A549 (cell line): ENCODE results near the gene ZFHX3. TPM values are rescaled to one million over a fixed set of nuclear protein-coding genes. Genes with fewer than 3 reads are reported as not detected.

Source experiments
- ATAC-seq, 2 experiments: fragments of 200-7000 bp in 1 of 2; fragments of >200 bp in 1 of 2; cut with Nextera tagmentation in 1 of 2; cut with Tn5 transposase in 1 of 2; 3 replicates each; pipeline versions ENCODE4 v1.8.0 to v1.9.1; 2018 to 2020; ENCODE audit warnings: mild to moderate bottlenecking in 1 of 2, moderate library complexity in 1 of 2
- CTCF ChIA-PET: fragments of 300-600 bp; sonication (Branson Sonifier 250); formaldehyde crosslinking; extraction: SDS; loops from one replicate; lab custom pipeline; 2021; ENCODE audit warnings: antibody characterized with exemption, inconsistent platforms; lab: Yijun Ruan, JAX
- POLR2A ChIA-PET: fragments of 350-600 bp; formaldehyde crosslinking; extraction: SDS; loops from one replicate; lab custom pipeline; 2021; ENCODE audit warnings: antibody characterized with exemption, inconsistent platforms; lab: Yijun Ruan, JAX
- DNase-seq, 2 experiments: peaks; one replicate each; pipeline versions ENCODE4 v3.0.0 to v3.0.0-alpha.2; 2011 to 2016; ENCODE audit warnings: low read depth in 1 of 2, low spot score in 1 of 2
- FAIRE-seq: peaks from 2 replicates; lab custom pipeline; 2011; peaks lifted over from hg19 to GRCh38; lab: Jason Lieb, UNC
- H3K27ac ChIP-seq, 2 experiments: fragments of >200 bp; sonication (Bioruptor Twin); formaldehyde crosslinking; 3 replicates each; pipeline ENCODE4 v1.5.1; 2016 to 2017
- H3K4me1 ChIP-seq: fragments of >200 bp; sonication (Bioruptor Twin); formaldehyde crosslinking; 3 replicates; pipeline ENCODE4 v1.6.1; 2016
- H3K4me2 ChIP-seq: fragments of >200 bp; sonication (Bioruptor Twin); formaldehyde crosslinking; 3 replicates; pipeline ENCODE4 v1.6.1; 2016
- H3K4me3 ChIP-seq: fragments of >200 bp; sonication (Bioruptor Twin); formaldehyde crosslinking; 3 replicates; pipeline ENCODE4 v1.5.1; 2016
- H3K9me3 ChIP-seq: fragments of >200 bp; sonication (Bioruptor Twin); formaldehyde crosslinking; 3 replicates; pipeline ENCODE4 v1.6.1; 2016
- ATOH8 ChIP-seq: fragments of 250-450 bp; sonication (Bioruptor Pico); IDR thresholded peaks from 2 replicates; pipeline ENCODE4 v1.5.0; 2020; ENCODE audit warnings: low read depth, mild to moderate bottlenecking, moderate library complexity
- CBX2 ChIP-seq: fragments of 200-600 bp; sonication (generic); IDR thresholded peaks from 2 replicates; pipeline ENCODE4 v1.6.1; 2016; ENCODE audit warnings: low read depth, mild to moderate bottlenecking, borderline replicate concordance
- CBX8 ChIP-seq: fragments of 200-600 bp; sonication (generic); IDR thresholded peaks from 2 replicates; pipeline ENCODE4 v1.6.1; 2016
- CHD2 ChIP-seq: fragments of 150-350 bp; IDR thresholded peaks from 2 replicates; pipeline ENCODE4 v1.6.1; 2014; ENCODE audit warnings: low read length; ENCODE audit not compliant: partially characterized antibody
- EHF ChIP-seq: fragments of 250-450 bp; sonication (Bioruptor Pico); IDR thresholded peaks from 2 replicates; pipeline ENCODE4 v1.5.0; 2020; ENCODE audit warnings: mild to moderate bottlenecking
- EHMT2 ChIP-seq: fragments of 200-600 bp; sonication (generic); IDR thresholded peaks from 2 replicates; pipeline ENCODE4 v1.6.1; 2016; ENCODE audit warnings: antibody characterized with exemption, low read depth, mild to moderate bottlenecking, moderate library complexity
- ELK1 ChIP-seq: fragments of 150-350 bp; IDR thresholded peaks from 2 replicates; pipeline ENCODE4 v1.6.1; 2014; ENCODE audit warnings: low read depth, mild to moderate bottlenecking, low read length
- EP300 ChIP-seq, 2 experiments: fragments of >200 bp; sonication (Bioruptor Twin); formaldehyde crosslinking; IDR thresholded peaks; 2 replicates in 1 of 2; 3 replicates in 1 of 2; pipeline ENCODE4 v1.6.1; 2016 to 2017
- FOSB ChIP-seq: fragments of 250-450 bp; sonication (Bioruptor Pico); IDR thresholded peaks from 2 replicates; pipeline ENCODE4 v1.5.0; 2020; ENCODE audit warnings: mild to moderate bottlenecking, moderate library complexity
- HDAC2 ChIP-seq: fragments of 200-600 bp; sonication (generic); IDR thresholded peaks from 2 replicates; pipeline ENCODE4 v1.6.1; 2016
- HES2 ChIP-seq: fragments of >200 bp; sonication (Bioruptor Twin); formaldehyde crosslinking; IDR thresholded peaks from 2 replicates; pipeline ENCODE4 v1.6.1; 2016
- HOXA7 ChIP-seq: fragments of 250-450 bp; sonication (Bioruptor Pico); IDR thresholded peaks from 2 replicates; pipeline ENCODE4 v1.5.0; 2020; ENCODE audit warnings: mild to moderate bottlenecking, moderate library complexity
- HOXB5 ChIP-seq: fragments of 250-450 bp; sonication (Bioruptor Pico); IDR thresholded peaks from 2 replicates; pipeline ENCODE4 v1.5.0; 2020; ENCODE audit warnings: mild to moderate bottlenecking, moderate library complexity
- JUN ChIP-seq, 2 experiments: fragments of >200 bp; sonication (Bioruptor Twin); formaldehyde crosslinking; IDR thresholded peaks; 2 replicates in 1 of 2; 3 replicates in 1 of 2; pipeline ENCODE4 v1.6.1; 2016 to 2017
- JUNB ChIP-seq: fragments of >200 bp; sonication (Bioruptor Twin); formaldehyde crosslinking; IDR thresholded peaks from 2 replicates; pipeline ENCODE4 v1.6.1; 2016
- KDM1A ChIP-seq: fragments of 200-600 bp; sonication (generic); IDR thresholded peaks from 2 replicates; pipeline ENCODE4 v1.6.1; 2016; ENCODE audit warnings: low read depth, mild to moderate bottlenecking
- KDM5A ChIP-seq: fragments of 200-600 bp; sonication (generic); IDR thresholded peaks from 2 replicates; pipeline ENCODE4 v1.6.1; 2016; ENCODE audit warnings: antibody characterized with exemption, mild to moderate bottlenecking
- MAZ ChIP-seq: fragments of 150-350 bp; IDR thresholded peaks from 2 replicates; pipeline ENCODE4 v1.6.1; 2014; ENCODE audit warnings: antibody characterized with exemption, low read depth, low read length, borderline replicate concordance
- MYC ChIP-seq: IDR thresholded peaks from 2 replicates; pipeline ENCODE4 v1.6.1; 2012; ENCODE audit warnings: mild to moderate bottlenecking, inconsistent platforms, low read length, improper control_type of control experiment, borderline replicate concordance
- NPAS2 ChIP-seq: fragments of 250-450 bp; sonication (Bioruptor Pico); IDR thresholded peaks from 2 replicates; pipeline ENCODE4 v1.8.0; 2022; ENCODE audit warnings: mild to moderate bottlenecking, moderate library complexity, borderline replicate concordance
- RAD21 ChIP-seq, 2 experiments: fragments of >200 bp in 1 of 2; sonication (Bioruptor Twin) in 1 of 2; formaldehyde crosslinking in 1 of 2; IDR thresholded peaks in 1 of 2; conservative IDR thresholded peaks in 1 of 2; 2 replicates in 1 of 2; 3 replicates in 1 of 2; pipeline ENCODE4 v1.6.1; 2012 to 2018; ENCODE audit warnings: inconsistent platforms in 1 of 2
- RARB ChIP-seq: fragments of 250-450 bp; sonication (Bioruptor Pico); IDR thresholded peaks from 2 replicates; pipeline ENCODE4 v1.8.0; 2021; ENCODE audit warnings: mild to moderate bottlenecking, moderate library complexity
- REST ChIP-seq: fragments of 200-600 bp; sonication (generic); IDR thresholded peaks from 2 replicates; pipeline ENCODE4 v1.6.1; 2016; ENCODE audit warnings: antibody characterized with exemption, mild to moderate bottlenecking, moderate library complexity
- RFX5 ChIP-seq: fragments of 450-650 bp; IDR thresholded peaks from 2 replicates; pipeline ENCODE4 v1.7.1; 2014; ENCODE audit warnings: antibody characterized with exemption, mild to moderate bottlenecking, moderate library complexity
- SREBF2 ChIP-seq: fragments of 450-650 bp; IDR thresholded peaks from 2 replicates; pipeline ENCODE4 v1.6.1; 2014; ENCODE audit warnings: mild to moderate bottlenecking, moderate library complexity
- ZNF302 ChIP-seq: fragments of 250-450 bp; sonication (Bioruptor Pico); IDR thresholded peaks from 2 replicates; pipeline ENCODE4 v1.9.0; 2021; ENCODE audit warnings: inconsistent platforms, mild to moderate bottlenecking, moderate library complexity
- ZSCAN20 ChIP-seq: fragments of 250-450 bp; sonication (Bioruptor Pico); IDR thresholded peaks from 2 replicates; pipeline ENCODE4 v1.8.0; 2022; ENCODE audit warnings: mild to moderate bottlenecking, moderate library complexity
- WGBS: methylation state at CpG from one replicate; pipeline ENCODE4 v1.1.6; 2017; ENCODE audit errors: missing lambda C conversion rate; 5-methylcytosine and 5-hydroxymethylcytosine counted together
- polyA plus RNA-seq, 4 experiments: library from polyadenylated mRNA; depleted of rRNA in 3 of 4; stranded (reverse); fragments of >200 nt; fragmentation: RNase III in 1 of 4; extraction: RNeasy Plus Mini Kit Qiagen cat#74134 plus additional on column Dnase treatment in 1 of 4; gene quantifications; 2 replicates in 3 of 4; 3 replicates in 1 of 4; pipeline ENCODE4 v1.2.3, GENCODE V29; 2011 to 2017

The ZFHX3 gene
- polyA plus RNA-seq, 2 of the 4 experiments (the other 2 are of a cell fraction) = 3.9 to 6.5 TPM

- TF ChIP-seq MAZ = no peak
- TF ChIP-seq EHF = no peak
- no peak for TF ChIP-seq ZNF302 (CRISPR knock-in tag)
- no peak for TF ChIP-seq CBX8
- TF ChIP-seq SREBF2 = no peak
- no peak for TF ChIP-seq ATOH8 (CRISPR knock-in tag)
- TF ChIP-seq KDM1A = no peak
- TF ChIP-seq HDAC2 = no peak
- TF ChIP-seq FOSB (CRISPR knock-in tag) = no peak
- no peak for TF ChIP-seq MYC
- no peak for TF ChIP-seq EP300 (IDR thresholded peaks at IDR 0.05)
- TF ChIP-seq ZSCAN20 = no peak
- no peak for TF ChIP-seq JUNB
- no peak for TF ChIP-seq CHD2
- no peak for TF ChIP-seq HES2
- no peak for TF ChIP-seq KDM5A
- TF ChIP-seq HOXB5 = no peak
- TF ChIP-seq RFX5 = no peak
- no peak for TF ChIP-seq EHMT2
- no peak for TF ChIP-seq RARB (CRISPR knock-in tag)
- no peaks in the 10 kb centered on the region for H3K9me3 ChIP-seq
- H3K4me2 ChIP-seq = no peak overlapping the region
- H3K4me1 ChIP-seq = no peaks in the 10 kb centered on the region
- H3K4me3 ChIP-seq = no peak overlapping the region
- CTCF ChIA-PET = no interaction called here
- POLR2A ChIA-PET = no interaction called here
- ATAC-seq (no peak), FAIRE-seq (no peak), DNase-seq (no peak)
- 89% methylated on average over 14 of the region's 15 CpGs for WGBS
- H3K27ac ChIP-seq = no peak overlapping the region
Measured at GRCh38 chr16:72889616-72890582, 158.0 kb downstream of the ZFHX3 start.

- no peak for DNase-seq
- Histone ChIP-seq H3K4me3 (no peak overlapping the region), H3K27ac (no peak overlapping the region), H3K4me1 (no peaks in the 10 kb centered on the region), H3K9me3 (no peaks in the 10 kb centered on the region), H3K4me2 (no peak overlapping the region)
- FAIRE-seq = no peak
- 80% methylated on average over 14 of the region's 14 CpGs for WGBS
- TF ChIP-seq NPAS2 (CRISPR knock-in tag) (no peak), JUN (IDR thresholded peaks at IDR 0.05) (no peak), REST (no peak), CBX2 (no peak), HOXB5 (no peak), KDM5A (no peak), ZNF302 (CRISPR knock-in tag) (no peak), JUNB (no peak), HOXA7 (no peak), RAD21 (conservative IDR thresholded peaks at IDR 0.05 in 1 of 2, IDR thresholded peaks at IDR 0.05 in 1 of 2) (no peak), ZSCAN20 (no peak), ELK1 (no peak)
- ATAC-seq = no peak
- ChIA-PET POLR2A (no interaction called here), CTCF (no interaction called here)
Measured at GRCh38 chr16:72887537-72887936, 160.4 kb downstream of the ZFHX3 start.
